OCI-LY3 (cell line): ENCODE results near the gene LINC01488.

Experiments
- CTCF ChIP-seq: fragments of 200-600, 300-600 bp; sonication (generic); IDR thresholded peaks from 2 replicates; pipeline ENCODE4 v1.5.1; 2014; ENCODE audit warnings: antibody characterized with exemption, low read length, low read depth
- EZH2phosphoT487 ChIP-seq: fragments of 200-600 bp; shearing (Covaris generic); IDR thresholded peaks from 2 replicates; pipeline ENCODE4 v1.6.1; 2018; ENCODE audit warnings: antibody characterized with exemption, mixed run types, low read depth

- no peak for TF ChIP-seq CTCF
- TF ChIP-seq EZH2phosphoT487: no peak
Observed at GRCh38 chr11:69515271-69516245, 34.1 kb downstream of the LINC01488 start.
